ENCODE measurements around the gene DNAH10. TPM values are rescaled to one million over a fixed set of nuclear protein-coding genes. Genes with fewer than 3 reads are reported as not detected.

DNAH10 gene
- total and polyA plus RNA-seq, 2 of the 4 experiments (the other 2 are of a cell fraction), result 0.18 to 0.22 TPM

DNA sequence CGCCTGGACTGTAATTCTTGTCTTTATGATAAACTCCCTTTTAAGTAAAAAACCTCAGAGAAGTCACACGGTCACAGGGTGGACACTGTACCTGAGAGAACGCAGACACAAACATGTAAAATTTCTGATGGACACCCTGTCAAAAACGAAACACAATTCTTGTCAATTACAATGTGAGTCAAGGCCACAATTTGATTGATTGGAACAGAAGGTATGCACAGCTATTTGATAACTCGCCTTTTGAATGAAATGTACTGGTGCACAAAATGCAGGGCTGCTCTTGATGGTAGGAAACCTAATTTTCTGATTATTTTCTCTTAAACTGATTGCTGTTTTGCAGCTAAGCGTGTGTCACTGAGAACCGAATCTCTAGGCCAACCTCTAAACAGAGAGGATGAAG lies 9.2 kb downstream of the DNAH10 start:
- POLR2A ChIA-PET (ENCODE audit: unreplicated experiment), result no interaction called here
- no peak overlapping the region for H4K8ac ChIP-seq (ENCODE audit: low read depth in 2 of 2, low read length in 2 of 2)
- no peak overlapping the region for H3K23ac ChIP-seq (ENCODE audit: low read depth, low read length)
- TF ChIP-seq RAD21 (IDR thresholded peaks at IDR 0.05; ENCODE audit: low read length) (no peak), ELK1 (IDR thresholded peaks at IDR 0.05; ENCODE audit: borderline replicate concordance, low read depth, low read length) (no peak), BHLHE40 (IDR thresholded peaks at IDR 0.05; ENCODE audit: low read depth, low read length) (no peak), RFX5 (IDR thresholded peaks at IDR 0.05; ENCODE audit: low read depth, low read length) (no peak), NFE2L2 (IDR thresholded peaks at IDR 0.05; ENCODE audit: low read depth, low read length) (no peak), CHD1 (IDR thresholded peaks at IDR 0.05; ENCODE audit: low read depth, low read length) (no peak), USF2 (IDR thresholded peaks at IDR 0.05; ENCODE audit: low read depth, low read length) (no peak), MAFK (IDR thresholded peaks at IDR 0.05; ENCODE audit: low read depth, low read length) (no peak), SMC3 (IDR thresholded peaks at IDR 0.05; ENCODE audit: low read depth, low read length) (no peak), POLR2A (IDR thresholded peaks at IDR 0.05; ENCODE audit: low read depth, low read length) (no peak)
- BruUV-seq (replicated peaks), result no TSS peak
- H2AFZ ChIP-seq (replicated peaks; ENCODE audit: low read length, poor library complexity), result no peak overlapping the region
- no peak overlapping the region for H2AK9ac ChIP-seq (replicated peaks; ENCODE audit: low read depth, low read length, poor library complexity)
- no peak overlapping the region for H2BK5ac ChIP-seq (ENCODE audit: low read depth, low read length, poor library complexity, severe bottlenecking)
- CTCF ChIA-PET, result no interaction called here
- no peaks in the 10 kb centered on the region for H3K79me1 ChIP-seq (ENCODE audit: low read depth in 1 of 2, low read length in 2 of 2)
- ATAC-seq (ENCODE audit: low read depth) (no peak), DNase-seq (no peak)
- in situ Hi-C loops (cut with MboI; ENCODE audit: low sequenced_read_pairs), result no loop called here
- whole genome bisulfite sequencing, 2 experiments (ENCODE audit: extremely low coverage in 2 of 2, insufficient read length in 1 of 2), result 100% methylated on average over 1 of the region's 7 CpGs; no CpG with 5 or more reads in 1 of the 2 experiments
- H3K14ac ChIP-seq (replicated peaks; ENCODE audit: low read depth, low read length), result no peak overlapping the region
- H3K4me1 ChIP-seq (ENCODE audit: control insufficient read depth, insufficient read depth, low read length), result no peaks in the 10 kb centered on the region
- H2BK15ac ChIP-seq (ENCODE audit: low read depth, low read length), result no peak overlapping the region
- dilution Hi-C loops (cut with HindIII; ENCODE audit: low sequenced_read_pairs, unreplicated experiment), result no loop called here
- H2AK5ac ChIP-seq (ENCODE audit: low read depth, low read length), result no peak overlapping the region
- H3K4me2 ChIP-seq (ENCODE audit: low read depth, low read length), result no peak overlapping the region
- no peaks in the 10 kb centered on the region for H3K36me3 ChIP-seq (ENCODE audit: control insufficient read depth, insufficient read depth, low read length)
- H3K27me3 ChIP-seq (ENCODE audit: control insufficient read depth, insufficient read depth, low read length), result peaks cover 31% of the 10 kb centered on the region
- peaks cover 5% of the 10 kb centered on the region for H3K9me3 ChIP-seq (ENCODE audit: control insufficient read depth, insufficient read depth, low read length)
- intact Hi-C loops (cut with micrococcal nuclease), result no loop called here
- H3K9ac ChIP-seq (ENCODE audit: low read depth, low read length), result no peak overlapping the region
- no peaks in the 10 kb centered on the region for H4K20me1 ChIP-seq (ENCODE audit: insufficient read depth, low read length)
- no peak overlapping the region for H4K5ac ChIP-seq (ENCODE audit: low read depth, low read length)
- H3K56ac ChIP-seq (ENCODE audit: extremely low read depth, insufficient read depth, low read length), result no peak overlapping the region
- no peak overlapping the region for H3K4me3 ChIP-seq (ENCODE audit: insufficient read depth, low read depth, low read length)
- no peak overlapping the region for H3K27ac ChIP-seq (ENCODE audit: insufficient read depth, low read length)
- no peak overlapping the region for H3K4ac ChIP-seq (ENCODE audit: low read depth, low read length)
- H3K9me1 ChIP-seq (ENCODE audit: insufficient read depth, low read length), result no peaks in the 10 kb centered on the region
- H2BK20ac ChIP-seq (ENCODE audit: low read depth, low read length), result no peak overlapping the region
- no peak overlapping the region for H3K18ac ChIP-seq (ENCODE audit: low read depth, low read length)
- no peak overlapping the region for H2BK120ac ChIP-seq (ENCODE audit: low read depth, low read length)
- H4K91ac ChIP-seq (ENCODE audit: insufficient read depth, low read depth, low read length), result no peak overlapping the region
